MM.1S (cell line): ENCODE results near the gene BTBD9.

Experiments
- CTCF ChIP-seq: fragments of 300-600 bp; sonication (generic); IDR thresholded peaks from 2 replicates; pipeline ENCODE4 v1.5.1; 2016; ENCODE audit warnings: antibody characterized with exemption, low read length, mixed read lengths
- EZH2 ChIP-seq: fragments of 300-600 bp; sonication (generic); optimal IDR thresholded peaks from 2 replicates; pipeline ENCODE3; 2017; ENCODE audit warnings: low read depth, mild to moderate bottlenecking, antibody characterized with exemption, low read length, mixed read lengths
- EZH2phosphoT487 ChIP-seq: fragments of 300-600 bp; sonication (generic); IDR thresholded peaks from 2 replicates; pipeline ENCODE4 v1.6.1; 2018; ENCODE audit warnings: antibody characterized with exemption, low read length

- no peak for TF ChIP-seq EZH2
- no peak for TF ChIP-seq CTCF
- no peak for TF ChIP-seq EZH2phosphoT487
Measured at GRCh38 chr6:38273325-38273724, 366.4 kb downstream of the BTBD9 start.
